Astrocyte (in vitro differentiated cells and primary cell): ENCODE results near the gene MAGEA9B. TPM values are rescaled to one million over a fixed set of nuclear protein-coding genes. Genes with fewer than 3 reads are reported as not detected.
"Not testable (repeated sequence)": the region's sequence is repeated elsewhere in the genome, so short reads cannot be mapped to it uniquely, and the experiment has no call there.

Source experiments
- DNase-seq: peaks from one replicate; pipeline ENCODE4 v3.0.0-alpha.2; 2010; ENCODE audit warnings: low read depth
- FAIRE-seq: peaks from 2 replicates; lab custom pipeline; 2011; peaks lifted over from hg19 to GRCh38; lab: Jason Lieb, UNC
- H2AFZ ChIP-seq: 2 replicates; pipeline ENCODE4 v1.6.0; 2012; ENCODE audit warnings: low read depth, low read length, inconsistent platforms
- H3K27ac ChIP-seq: 2 replicates; pipeline ENCODE4 v1.5.1; 2011; ENCODE audit warnings: low read depth, low read length, inconsistent platforms
- H3K27me3 ChIP-seq: 2 replicates; pipeline ENCODE4 v1.6.0; 2011; ENCODE audit warnings: low read length, inconsistent platforms; ENCODE audit not compliant: insufficient read depth
- H3K36me3 ChIP-seq: 2 replicates; pipeline ENCODE4 v1.5.1; 2011; ENCODE audit warnings: low read length, inconsistent platforms; ENCODE audit not compliant: insufficient read depth
- H3K4me1 ChIP-seq: 2 replicates; pipeline ENCODE4 v1.5.1; 2011; ENCODE audit warnings: low read length, inconsistent platforms; ENCODE audit not compliant: insufficient read depth
- H3K4me2 ChIP-seq: 2 replicates; pipeline ENCODE4 v1.6.0; 2012; ENCODE audit warnings: low read length, inconsistent platforms
- H3K4me3 ChIP-seq: 2 replicates; pipeline ENCODE4 v1.5.1; 2011; ENCODE audit warnings: low read depth, mild to moderate bottlenecking, low read length, inconsistent platforms; ENCODE audit not compliant: insufficient read depth
- H3K79me2 ChIP-seq: 2 replicates; pipeline ENCODE4 v1.6.0; 2012; ENCODE audit warnings: mild to moderate bottlenecking, low read length, inconsistent platforms; ENCODE audit not compliant: insufficient read depth
- H3K9ac ChIP-seq: 2 replicates; pipeline ENCODE4 v1.6.0; 2012; ENCODE audit warnings: mild to moderate bottlenecking, low read length, inconsistent platforms
- H3K9me3 ChIP-seq: 2 replicates; pipeline ENCODE4 v1.5.1; 2012; ENCODE audit warnings: low read depth, mild to moderate bottlenecking, low read length, inconsistent platforms; ENCODE audit not compliant: insufficient read depth
- H4K20me1 ChIP-seq: 2 replicates; pipeline ENCODE4 v1.6.0; 2012; ENCODE audit warnings: low read length, inconsistent platforms; ENCODE audit not compliant: insufficient read depth
- H3K27ac Mint-ChIP-seq: one replicate; pipeline ENCODE4 v1.8.0; 2021; ENCODE audit warnings: mild to moderate bottlenecking, mixed read lengths; ENCODE audit not compliant: unreplicated experiment
- H3K27me3 Mint-ChIP-seq: one replicate; pipeline ENCODE4 v1.8.0; 2021; ENCODE audit warnings: low read depth, mixed read lengths; ENCODE audit not compliant: unreplicated experiment
- H3K36me3 Mint-ChIP-seq: one replicate; pipeline ENCODE4 v1.8.0; 2021; ENCODE audit warnings: low read depth, mixed read lengths; ENCODE audit not compliant: unreplicated experiment
- H3K4me1 Mint-ChIP-seq: one replicate; pipeline ENCODE4 v1.8.0; 2021; ENCODE audit warnings: low read depth, mixed read lengths; ENCODE audit not compliant: unreplicated experiment
- H3K4me3 Mint-ChIP-seq: one replicate; pipeline ENCODE4 v1.8.0; 2021; ENCODE audit warnings: mild to moderate bottlenecking, moderate library complexity, mixed read lengths; ENCODE audit not compliant: unreplicated experiment
- H3K9me3 Mint-ChIP-seq: one replicate; pipeline ENCODE4 v1.8.0; 2021; ENCODE audit warnings: mild to moderate bottlenecking, mixed read lengths; ENCODE audit not compliant: unreplicated experiment
- CTCF ChIP-seq: IDR thresholded peaks from 2 replicates; pipeline ENCODE4 v1.5.1; 2011; ENCODE audit warnings: low read depth, mild to moderate bottlenecking, inconsistent platforms, low read length, moderate library complexity; ENCODE audit not compliant: insufficient read depth
- EZH2 ChIP-seq: IDR thresholded peaks from 2 replicates; pipeline ENCODE4 v1.6.1; 2012; ENCODE audit warnings: mild to moderate bottlenecking, low read length, inconsistent platforms; ENCODE audit not compliant: insufficient read depth
- total RNA-seq: library from RNA; stranded (reverse); gene quantifications from 2 replicates; pipeline ENCODE4 v1.2.1, GENCODE V29; 2021

MAGEA9B gene
- total RNA-seq, 1 donor from 2014 or later, result not detected

GRCh38 chrX:149585631-149586030 lies 1.6 kb downstream of the MAGEA9B start:
- H3K79me2 ChIP-seq, FAIRE-seq, H4K20me1 ChIP-seq, DNase-seq, H3K27ac Mint-ChIP-seq, H3K27me3 ChIP-seq, H3K4me2 ChIP-seq, H3K36me3 ChIP-seq, H3K4me3 ChIP-seq, H3K27me3 Mint-ChIP-seq, H3K4me1 ChIP-seq, H3K9me3 Mint-ChIP-seq, H3K36me3 Mint-ChIP-seq, H3K27ac ChIP-seq, H2AFZ ChIP-seq, H3K9me3 ChIP-seq, H3K4me3 Mint-ChIP-seq, H3K9ac ChIP-seq, H3K4me1 Mint-ChIP-seq: not testable (repeated sequence)

DNA sequence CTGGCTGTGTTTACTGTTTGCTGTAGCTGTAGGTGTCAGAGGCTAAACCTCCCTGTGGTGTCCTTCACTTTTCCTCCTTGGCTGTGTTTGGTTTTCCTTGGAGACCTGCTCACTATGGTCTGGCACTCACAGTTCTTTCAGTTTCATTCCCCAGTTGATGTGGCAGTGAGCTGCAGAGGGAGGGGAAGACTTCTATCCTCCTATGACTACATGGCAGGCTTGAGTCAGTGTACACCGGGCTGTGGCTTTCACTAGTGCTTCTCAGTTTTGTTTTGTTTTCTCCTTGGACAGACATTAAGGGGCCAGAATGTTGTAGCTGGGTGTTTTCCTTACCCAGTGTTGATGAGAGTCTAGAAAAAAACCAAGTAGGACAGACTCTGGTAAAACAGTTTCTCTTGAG lies 13.8 kb downstream of the MAGEA9B start:
- H3K9me3 ChIP-seq, H3K36me3 Mint-ChIP-seq, DNase-seq, H3K27me3 ChIP-seq, H3K27ac ChIP-seq, H3K4me1 Mint-ChIP-seq, H3K4me1 ChIP-seq, H3K4me3 ChIP-seq, H3K9me3 Mint-ChIP-seq, H3K27ac Mint-ChIP-seq, FAIRE-seq, H3K4me2 ChIP-seq, H3K79me2 ChIP-seq, H4K20me1 ChIP-seq, H3K27me3 Mint-ChIP-seq, H2AFZ ChIP-seq, H3K4me3 Mint-ChIP-seq, H3K36me3 ChIP-seq, H3K9ac ChIP-seq: not testable (repeated sequence)

- H3K4me1 Mint-ChIP-seq, result peaks cover 10% of the 10 kb centered on the region
- no peak for TF ChIP-seq CTCF
- TF ChIP-seq EZH2, result no peak
- DNase-seq, result no peak
- Histone ChIP-seq H3K9me3 (no peaks in the 10 kb centered on the region), H3K4me1 (no peaks in the 10 kb centered on the region), H3K4me3 (no peak overlapping the region), H2AFZ (no peak overlapping the region), H3K36me3 (no peaks in the 10 kb centered on the region), H3K79me2 (no peaks in the 10 kb centered on the region), H3K27ac (no peak overlapping the region), H3K4me2 (no peak overlapping the region), H4K20me1 (no peaks in the 10 kb centered on the region), H3K27me3 (no peaks in the 10 kb centered on the region), H3K9ac (no peak overlapping the region)
- no peaks in the 10 kb centered on the region for H3K36me3 Mint-ChIP-seq
- H3K4me3 Mint-ChIP-seq, result no peak overlapping the region
- H3K27me3 Mint-ChIP-seq, result no peaks in the 10 kb centered on the region
- H3K9me3 Mint-ChIP-seq, result no peaks in the 10 kb centered on the region
- no peak for FAIRE-seq
- peak overlapping the region; percentile 50 for H3K27ac Mint-ChIP-seq
Observed at GRCh38 chrX:149572743-149573142, 14.5 kb downstream of the MAGEA9B start.

DNA sequence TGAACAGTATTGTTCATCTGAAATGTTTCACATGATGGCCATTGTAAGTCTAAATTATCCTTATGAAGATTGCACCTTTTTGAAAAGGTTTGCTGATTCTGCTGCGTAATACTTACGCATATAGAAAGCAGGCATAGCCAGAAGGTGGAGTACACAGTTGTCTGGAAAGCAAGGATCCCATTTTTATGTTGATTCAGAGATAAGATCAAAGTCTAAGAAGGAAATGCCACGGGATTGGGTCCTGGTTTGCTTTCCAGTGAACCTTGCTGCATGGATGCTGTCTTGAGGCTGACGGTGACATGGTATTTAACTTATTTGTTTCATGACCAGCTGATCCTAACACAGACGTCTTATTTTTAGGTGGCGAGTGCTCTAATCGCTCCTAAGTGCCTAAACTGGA lies 15.5 kb downstream of the MAGEA9B start:
- Mint-ChIP-seq H3K4me1 (peaks cover 10% of the 10 kb centered on the region), H3K27ac (no peak overlapping the region)
- FAIRE-seq, result peak; percentile 77

More for the DNA sequence above, 15.5 kb downstream of the MAGEA9B start:
- Mint-ChIP-seq H3K9me3 (no peaks in the 10 kb centered on the region), H3K4me3 (no peak overlapping the region), H3K27me3 (no peaks in the 10 kb centered on the region), H3K36me3 (no peaks in the 10 kb centered on the region)
- Histone ChIP-seq H3K4me3 (no peak overlapping the region), H3K9ac (no peak overlapping the region), H3K27ac (no peak overlapping the region), H3K27me3 (no peaks in the 10 kb centered on the region), H3K79me2 (no peaks in the 10 kb centered on the region), H3K36me3 (no peaks in the 10 kb centered on the region), H4K20me1 (no peaks in the 10 kb centered on the region), H2AFZ (no peak overlapping the region), H3K4me1 (no peaks in the 10 kb centered on the region), H3K4me2 (no peak overlapping the region), H3K9me3 (no peaks in the 10 kb centered on the region)
- DNase-seq, result no peak
- TF ChIP-seq EZH2, result no peak
- TF ChIP-seq CTCF, result no peak
